Measurements from ENCODE around the gene CHST13.

CHST13 gene

GRCh38 chr3:126527006-126527405 is 3.1 kb downstream of the CHST13 start:
- TF ChIP-seq, protein P1, sequence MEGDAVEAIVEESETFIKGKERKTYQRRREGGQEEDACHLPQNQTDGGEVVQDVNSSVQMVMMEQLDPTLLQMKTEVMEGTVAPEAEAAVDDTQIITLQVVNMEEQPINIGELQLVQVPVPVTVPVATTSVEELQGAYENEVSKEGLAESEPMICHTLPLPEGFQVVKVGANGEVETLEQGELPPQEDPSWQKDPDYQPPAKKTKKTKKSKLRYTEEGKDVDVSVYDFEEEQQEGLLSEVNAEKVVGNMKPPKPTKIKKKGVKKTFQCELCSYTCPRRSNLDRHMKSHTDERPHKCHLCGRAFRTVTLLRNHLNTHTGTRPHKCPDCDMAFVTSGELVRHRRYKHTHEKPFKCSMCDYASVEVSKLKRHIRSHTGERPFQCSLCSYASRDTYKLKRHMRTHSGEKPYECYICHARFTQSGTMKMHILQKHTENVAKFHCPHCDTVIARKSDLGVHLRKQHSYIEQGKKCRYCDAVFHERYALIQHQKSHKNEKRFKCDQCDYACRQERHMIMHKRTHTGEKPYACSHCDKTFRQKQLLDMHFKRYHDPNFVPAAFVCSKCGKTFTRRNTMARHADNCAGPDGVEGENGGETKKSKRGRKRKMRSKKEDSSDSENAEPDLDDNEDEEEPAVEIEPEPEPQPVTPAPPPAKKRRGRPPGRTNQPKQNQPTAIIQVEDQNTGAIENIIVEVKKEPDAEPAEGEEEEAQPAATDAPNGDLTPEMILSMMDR (IDR thresholded peaks at IDR 0.05; ENCODE audit: extremely low read depth, insufficient read depth, missing control alignments): no peak
- no peak for DNase-seq (ENCODE audit: low spot score)
- in situ Hi-C loops (cut with MboI; ENCODE audit: low pct_unique_long_range_greater_than_20kb, low sequenced_read_pairs, unreplicated experiment): no loop called here

DNA sequence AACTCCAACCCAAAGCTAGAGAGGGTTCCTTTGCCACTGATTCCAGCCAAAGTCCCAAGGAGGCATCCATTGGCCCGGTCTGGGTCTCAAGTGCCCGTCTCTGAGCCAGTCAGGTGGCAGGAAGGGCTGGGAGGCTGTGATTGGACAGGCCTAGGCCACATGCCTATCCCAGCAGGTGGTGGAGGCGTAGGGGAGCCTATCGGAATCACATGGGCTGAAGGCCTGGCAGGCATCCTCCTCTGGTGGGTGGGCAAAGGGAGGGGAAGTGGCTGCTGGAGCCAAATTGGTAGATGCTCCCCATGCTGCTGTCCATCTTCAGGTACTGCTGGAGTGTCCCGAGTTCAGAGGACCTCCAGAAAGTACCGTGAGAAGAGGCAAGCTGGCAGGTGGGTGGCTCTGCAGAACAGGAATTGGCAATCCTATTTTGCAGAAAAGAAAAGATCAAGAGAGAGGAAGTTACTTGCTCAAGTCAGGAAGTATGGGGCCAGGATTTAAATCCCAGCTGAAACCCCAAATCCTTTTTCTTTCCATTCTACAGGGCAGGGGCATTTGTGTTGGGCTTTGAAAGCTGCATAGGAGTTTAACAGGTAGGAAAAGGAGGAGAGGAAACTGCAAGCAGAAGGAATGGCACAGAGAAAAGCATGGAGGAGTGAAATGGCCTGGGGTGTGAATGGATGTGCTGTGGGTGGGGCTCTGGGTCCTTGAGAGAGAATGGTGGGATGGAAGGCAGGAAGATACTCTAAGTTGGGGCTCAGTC is 3.7 kb downstream of the CHST13 start:
- in situ Hi-C loops (cut with MboI; ENCODE audit: low pct_unique_long_range_greater_than_20kb, low sequenced_read_pairs, unreplicated experiment): no loop called here
- TF ChIP-seq, protein P1 (IDR thresholded peaks at IDR 0.05; ENCODE audit: extremely low read depth, insufficient read depth, missing control alignments): no peak
- no peak for DNase-seq (ENCODE audit: low spot score)

DNA sequence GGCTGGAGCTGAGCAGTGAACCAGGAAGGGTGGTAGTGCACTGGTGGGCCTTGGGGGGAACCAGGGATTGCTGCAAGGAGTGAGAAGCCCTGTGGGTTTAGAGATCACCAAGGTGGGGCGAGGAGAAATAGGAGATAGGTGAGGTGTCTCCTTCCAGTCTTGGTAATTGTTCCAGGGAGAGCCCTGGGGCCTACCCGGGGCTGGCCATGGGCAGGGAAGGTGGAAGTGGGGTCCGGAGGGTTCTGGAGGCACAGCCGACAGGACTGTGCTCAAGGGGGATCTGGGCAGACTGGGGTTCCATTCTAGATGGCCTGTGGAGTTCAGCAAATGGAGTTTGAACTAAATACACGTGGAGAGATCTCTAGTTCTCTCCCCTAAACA is 4.5 kb downstream of the CHST13 start:
- in situ Hi-C loops (cut with MboI; ENCODE audit: low pct_unique_long_range_greater_than_20kb, low sequenced_read_pairs, unreplicated experiment): no loop called here
- no peak for DNase-seq (ENCODE audit: low spot score)
- TF ChIP-seq, protein P1 (IDR thresholded peaks at IDR 0.05; ENCODE audit: extremely low read depth, insufficient read depth, missing control alignments): no peak

- TF ChIP-seq, protein P1 (IDR thresholded peaks at IDR 0.05; ENCODE audit: extremely low read depth, insufficient read depth, missing control alignments): no peak
- DNase-seq (ENCODE audit: low spot score): no peak
- in situ Hi-C loops (cut with MboI; ENCODE audit: low pct_unique_long_range_greater_than_20kb, low sequenced_read_pairs, unreplicated experiment): no loop called here
These were observed 5.0 kb downstream of the CHST13 start for GRCh38 chr3:126528800-126529541.

DNA sequence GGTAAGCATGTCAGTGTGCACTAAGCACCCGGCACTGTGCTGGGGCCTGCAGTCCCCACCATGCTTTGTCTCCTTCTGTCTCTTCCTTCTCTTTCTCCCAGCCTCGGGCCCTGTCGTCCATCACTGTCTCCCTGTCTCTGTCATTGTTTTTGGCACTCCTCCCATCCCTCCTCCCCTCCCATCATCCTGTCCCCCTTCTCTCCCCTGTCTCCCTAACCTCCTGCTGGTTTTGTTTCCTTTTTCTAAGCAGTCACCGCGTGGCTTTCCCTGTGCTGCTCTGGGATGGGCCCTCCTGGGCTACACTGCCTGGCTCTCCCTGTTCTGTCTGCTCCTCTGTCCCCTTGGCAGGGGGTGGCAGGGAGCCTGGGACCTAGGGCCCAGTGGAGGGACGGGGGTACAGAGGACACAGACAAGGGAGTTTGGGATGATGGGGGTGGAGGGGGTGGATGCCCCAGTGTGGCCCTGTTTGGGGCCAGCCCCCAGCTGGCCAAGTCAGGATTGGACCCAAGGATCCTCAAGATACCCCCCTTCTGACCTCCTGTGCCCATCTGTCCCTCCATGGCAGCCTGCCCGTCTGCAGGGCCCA is 5.7 kb downstream of the CHST13 start:
- in situ Hi-C loops (cut with MboI; ENCODE audit: low pct_unique_long_range_greater_than_20kb, low sequenced_read_pairs, unreplicated experiment): no loop called here
- TF ChIP-seq, protein P1 (IDR thresholded peaks at IDR 0.05; ENCODE audit: extremely low read depth, insufficient read depth, missing control alignments): no peak
- DNase-seq (ENCODE audit: low spot score): no peak

- no peak for DNase-seq (ENCODE audit: low spot score)
- TF ChIP-seq, protein P1 (IDR thresholded peaks at IDR 0.05; ENCODE audit: extremely low read depth, insufficient read depth, missing control alignments): no peak
- in situ Hi-C loops (cut with MboI; ENCODE audit: low pct_unique_long_range_greater_than_20kb, low sequenced_read_pairs, unreplicated experiment): no loop called here
These were observed 6.5 kb downstream of the CHST13 start for GRCh38 chr3:126530171-126531050.
